Measurements from ENCODE around the gene FZD10.

The FZD10 gene

DNA sequence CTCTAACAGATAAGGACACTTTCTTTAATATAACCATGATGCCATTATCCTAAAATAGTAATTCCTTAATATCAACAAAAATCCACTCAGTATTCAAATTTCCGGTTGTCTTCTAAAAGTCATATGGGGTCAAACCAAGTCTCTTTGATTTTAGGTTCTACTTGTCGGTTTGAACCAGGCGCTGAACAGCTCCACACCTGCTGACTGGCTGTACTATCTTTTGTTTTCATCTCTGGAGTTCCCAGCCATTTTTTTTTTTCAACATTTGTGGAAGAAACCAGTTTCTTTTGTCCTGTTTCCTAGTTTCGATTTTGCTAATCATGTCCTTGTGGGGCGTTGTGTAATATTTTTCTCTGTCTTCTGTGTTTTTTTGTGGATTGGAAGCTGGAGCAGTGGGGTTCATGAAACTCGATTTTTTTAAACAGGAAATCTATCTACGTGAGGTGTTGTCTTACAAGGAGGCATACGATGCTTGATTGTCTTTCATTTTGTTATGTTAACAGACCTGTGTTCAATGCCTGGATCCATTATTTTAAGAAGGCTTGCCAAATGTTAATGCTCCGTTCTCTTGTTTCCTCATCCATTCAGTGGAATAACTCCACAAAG, 50.2 kb downstream of the FZD10 start:
- no peak for DNase-seq (ENCODE audit: low read depth)

DNA sequence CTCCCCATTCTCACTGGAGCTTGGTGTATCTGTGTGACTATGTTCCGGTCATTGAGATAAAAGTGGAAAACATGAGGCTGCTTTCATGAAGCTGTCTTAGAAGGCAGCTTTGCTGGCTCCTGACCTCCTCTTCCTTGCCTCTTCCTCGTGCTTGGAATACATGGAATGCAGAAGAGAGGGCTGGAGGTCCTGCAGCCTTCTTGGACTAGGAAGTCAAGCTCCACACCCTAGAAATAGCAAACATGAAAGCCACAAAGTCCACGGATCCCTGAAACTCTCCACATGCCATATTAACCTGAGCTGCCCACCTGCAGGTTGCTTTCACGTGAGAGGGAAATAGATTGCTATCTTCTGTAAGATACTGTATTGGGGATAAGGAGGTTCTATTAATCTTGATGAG, 51.0 kb downstream of the FZD10 start:
- no peak for DNase-seq (ENCODE audit: low read depth)

DNA sequence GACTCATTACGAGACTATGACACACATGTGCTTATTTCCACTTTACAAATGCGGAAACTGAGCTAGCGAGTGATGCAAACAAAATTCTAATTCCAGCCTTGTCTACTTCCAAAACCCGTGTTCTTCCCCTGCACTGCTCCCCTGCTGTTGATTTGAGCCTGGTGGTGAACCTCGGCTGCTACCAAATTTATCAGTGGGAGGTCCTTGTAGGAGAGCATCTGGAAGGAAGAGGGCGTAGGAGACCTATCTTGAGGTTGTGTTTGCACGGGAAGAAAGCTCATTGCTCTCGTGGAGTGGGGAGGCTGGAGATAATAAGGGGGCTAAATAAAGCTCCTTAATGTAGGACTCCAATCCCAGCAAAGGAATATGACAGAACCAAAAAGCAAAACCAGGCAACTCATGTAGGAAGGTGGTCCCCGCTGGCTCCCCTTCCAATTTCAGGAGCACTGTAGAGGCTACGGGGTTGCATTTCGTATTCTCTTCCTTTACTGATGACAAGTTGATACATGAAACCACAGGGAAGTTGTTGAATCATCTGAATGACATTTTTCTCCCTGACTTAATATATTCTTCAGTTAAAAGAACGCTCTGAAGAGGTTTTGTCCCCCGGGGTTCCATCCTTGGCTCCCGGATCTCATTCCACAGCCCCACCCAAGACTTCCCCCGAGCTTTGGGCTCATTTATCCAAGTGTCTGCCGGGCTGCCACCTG, 52.6 kb downstream of the FZD10 start:
- DNase-seq (ENCODE audit: low read depth), result no peak

Measured in amniotic epithelial cell (primary cell).